Astrocyte (in vitro differentiated cells and primary cell): ENCODE data around the gene MATN1. TPM values are rescaled to one million over a fixed set of nuclear protein-coding genes. Genes with fewer than 3 reads are reported as not detected.

Experiments used
- DNase-seq: peaks from one replicate; pipeline ENCODE4 v3.0.0-alpha.2; 2010; ENCODE audit warnings: low read depth
- FAIRE-seq: peaks from 2 replicates; lab custom pipeline; 2011; peaks lifted over from hg19 to GRCh38; lab: Jason Lieb, UNC
- H2AFZ ChIP-seq: 2 replicates; pipeline ENCODE4 v1.6.0; 2012; ENCODE audit warnings: low read depth, low read length, inconsistent platforms
- H3K27ac ChIP-seq: 2 replicates; pipeline ENCODE4 v1.5.1; 2011; ENCODE audit warnings: low read depth, low read length, inconsistent platforms
- H3K27me3 ChIP-seq: 2 replicates; pipeline ENCODE4 v1.6.0; 2011; ENCODE audit warnings: low read length, inconsistent platforms; ENCODE audit not compliant: insufficient read depth
- H3K36me3 ChIP-seq: 2 replicates; pipeline ENCODE4 v1.5.1; 2011; ENCODE audit warnings: low read length, inconsistent platforms; ENCODE audit not compliant: insufficient read depth
- H3K4me1 ChIP-seq: 2 replicates; pipeline ENCODE4 v1.5.1; 2011; ENCODE audit warnings: low read length, inconsistent platforms; ENCODE audit not compliant: insufficient read depth
- H3K4me2 ChIP-seq: 2 replicates; pipeline ENCODE4 v1.6.0; 2012; ENCODE audit warnings: low read length, inconsistent platforms
- H3K4me3 ChIP-seq: 2 replicates; pipeline ENCODE4 v1.5.1; 2011; ENCODE audit warnings: low read depth, mild to moderate bottlenecking, low read length, inconsistent platforms; ENCODE audit not compliant: insufficient read depth
- H3K79me2 ChIP-seq: 2 replicates; pipeline ENCODE4 v1.6.0; 2012; ENCODE audit warnings: mild to moderate bottlenecking, low read length, inconsistent platforms; ENCODE audit not compliant: insufficient read depth
- H3K9ac ChIP-seq: 2 replicates; pipeline ENCODE4 v1.6.0; 2012; ENCODE audit warnings: mild to moderate bottlenecking, low read length, inconsistent platforms
- H3K9me3 ChIP-seq: 2 replicates; pipeline ENCODE4 v1.5.1; 2012; ENCODE audit warnings: low read depth, mild to moderate bottlenecking, low read length, inconsistent platforms; ENCODE audit not compliant: insufficient read depth
- H4K20me1 ChIP-seq: 2 replicates; pipeline ENCODE4 v1.6.0; 2012; ENCODE audit warnings: low read length, inconsistent platforms; ENCODE audit not compliant: insufficient read depth
- H3K27ac Mint-ChIP-seq: one replicate; pipeline ENCODE4 v1.8.0; 2021; ENCODE audit warnings: mild to moderate bottlenecking, mixed read lengths; ENCODE audit not compliant: unreplicated experiment
- H3K27me3 Mint-ChIP-seq: one replicate; pipeline ENCODE4 v1.8.0; 2021; ENCODE audit warnings: low read depth, mixed read lengths; ENCODE audit not compliant: unreplicated experiment
- H3K36me3 Mint-ChIP-seq: one replicate; pipeline ENCODE4 v1.8.0; 2021; ENCODE audit warnings: low read depth, mixed read lengths; ENCODE audit not compliant: unreplicated experiment
- H3K4me1 Mint-ChIP-seq: one replicate; pipeline ENCODE4 v1.8.0; 2021; ENCODE audit warnings: low read depth, mixed read lengths; ENCODE audit not compliant: unreplicated experiment
- H3K4me3 Mint-ChIP-seq: one replicate; pipeline ENCODE4 v1.8.0; 2021; ENCODE audit warnings: mild to moderate bottlenecking, moderate library complexity, mixed read lengths; ENCODE audit not compliant: unreplicated experiment
- H3K9me3 Mint-ChIP-seq: one replicate; pipeline ENCODE4 v1.8.0; 2021; ENCODE audit warnings: mild to moderate bottlenecking, mixed read lengths; ENCODE audit not compliant: unreplicated experiment
- EZH2 ChIP-seq: IDR thresholded peaks from 2 replicates; pipeline ENCODE4 v1.6.1; 2012; ENCODE audit warnings: mild to moderate bottlenecking, low read length, inconsistent platforms; ENCODE audit not compliant: insufficient read depth
- total RNA-seq: library from RNA; stranded (reverse); gene quantifications from 2 replicates; pipeline ENCODE4 v1.2.1, GENCODE V29; 2021
- TF ChIP-seq, protein P1 (sequence below): IDR thresholded peaks from 2 replicates; pipeline ENCODE4 v1.5.1; 2011; ENCODE audit warnings: low read depth, mild to moderate bottlenecking, inconsistent platforms, low read length, moderate library complexity; ENCODE audit not compliant: insufficient read depth

The MATN1 gene
- total RNA-seq, 1 donor from 2014 or later = 0.32 TPM

DNA sequence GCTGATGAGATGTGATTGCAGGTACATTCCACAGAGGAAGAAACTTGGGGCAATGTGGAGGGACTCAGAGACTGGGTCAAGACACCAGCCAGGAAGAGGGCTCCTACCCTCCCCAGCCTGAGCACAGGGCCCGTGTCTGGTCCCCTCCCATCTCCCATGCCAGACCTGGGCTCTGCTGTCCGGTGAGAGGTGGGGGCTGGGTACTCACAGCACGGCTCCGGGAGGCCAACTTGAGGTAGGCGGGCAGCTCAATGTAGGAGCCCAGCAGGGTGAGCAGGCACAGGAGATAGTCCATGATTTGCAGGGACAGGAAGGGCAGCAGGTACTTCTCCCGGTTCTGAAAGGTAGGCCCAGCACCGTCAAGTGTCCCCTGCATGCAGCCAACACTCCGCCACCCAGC lies 16.2 kb upstream of the MATN1 start:
- Histone ChIP-seq H3K27me3 (peaks cover 9% of the 10 kb centered on the region), H3K9me3 (no peaks in the 10 kb centered on the region), H3K79me2 (no peaks in the 10 kb centered on the region), H3K36me3 (no peaks in the 10 kb centered on the region), H3K4me2 (no peak overlapping the region), H2AFZ (no peak overlapping the region), H4K20me1 (no peaks in the 10 kb centered on the region), H3K4me3 (no peak overlapping the region), H3K4me1 (peaks cover 9% of the 10 kb centered on the region), H3K9ac (no peak overlapping the region), H3K27ac (no peak overlapping the region)
- H3K36me3 Mint-ChIP-seq = peaks cover 2% of the 10 kb centered on the region
- no peak for DNase-seq
- peaks cover 28% of the 10 kb centered on the region for H3K27me3 Mint-ChIP-seq
- H3K4me3 Mint-ChIP-seq = no peak overlapping the region
- no peak for FAIRE-seq
- TF ChIP-seq, protein P1, sequence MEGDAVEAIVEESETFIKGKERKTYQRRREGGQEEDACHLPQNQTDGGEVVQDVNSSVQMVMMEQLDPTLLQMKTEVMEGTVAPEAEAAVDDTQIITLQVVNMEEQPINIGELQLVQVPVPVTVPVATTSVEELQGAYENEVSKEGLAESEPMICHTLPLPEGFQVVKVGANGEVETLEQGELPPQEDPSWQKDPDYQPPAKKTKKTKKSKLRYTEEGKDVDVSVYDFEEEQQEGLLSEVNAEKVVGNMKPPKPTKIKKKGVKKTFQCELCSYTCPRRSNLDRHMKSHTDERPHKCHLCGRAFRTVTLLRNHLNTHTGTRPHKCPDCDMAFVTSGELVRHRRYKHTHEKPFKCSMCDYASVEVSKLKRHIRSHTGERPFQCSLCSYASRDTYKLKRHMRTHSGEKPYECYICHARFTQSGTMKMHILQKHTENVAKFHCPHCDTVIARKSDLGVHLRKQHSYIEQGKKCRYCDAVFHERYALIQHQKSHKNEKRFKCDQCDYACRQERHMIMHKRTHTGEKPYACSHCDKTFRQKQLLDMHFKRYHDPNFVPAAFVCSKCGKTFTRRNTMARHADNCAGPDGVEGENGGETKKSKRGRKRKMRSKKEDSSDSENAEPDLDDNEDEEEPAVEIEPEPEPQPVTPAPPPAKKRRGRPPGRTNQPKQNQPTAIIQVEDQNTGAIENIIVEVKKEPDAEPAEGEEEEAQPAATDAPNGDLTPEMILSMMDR = no peak
- TF ChIP-seq EZH2 = no peak
- no peak overlapping the region for H3K27ac Mint-ChIP-seq
- H3K4me1 Mint-ChIP-seq = peaks cover 5% of the 10 kb centered on the region
- peaks cover 12% of the 10 kb centered on the region for H3K9me3 Mint-ChIP-seq

DNA sequence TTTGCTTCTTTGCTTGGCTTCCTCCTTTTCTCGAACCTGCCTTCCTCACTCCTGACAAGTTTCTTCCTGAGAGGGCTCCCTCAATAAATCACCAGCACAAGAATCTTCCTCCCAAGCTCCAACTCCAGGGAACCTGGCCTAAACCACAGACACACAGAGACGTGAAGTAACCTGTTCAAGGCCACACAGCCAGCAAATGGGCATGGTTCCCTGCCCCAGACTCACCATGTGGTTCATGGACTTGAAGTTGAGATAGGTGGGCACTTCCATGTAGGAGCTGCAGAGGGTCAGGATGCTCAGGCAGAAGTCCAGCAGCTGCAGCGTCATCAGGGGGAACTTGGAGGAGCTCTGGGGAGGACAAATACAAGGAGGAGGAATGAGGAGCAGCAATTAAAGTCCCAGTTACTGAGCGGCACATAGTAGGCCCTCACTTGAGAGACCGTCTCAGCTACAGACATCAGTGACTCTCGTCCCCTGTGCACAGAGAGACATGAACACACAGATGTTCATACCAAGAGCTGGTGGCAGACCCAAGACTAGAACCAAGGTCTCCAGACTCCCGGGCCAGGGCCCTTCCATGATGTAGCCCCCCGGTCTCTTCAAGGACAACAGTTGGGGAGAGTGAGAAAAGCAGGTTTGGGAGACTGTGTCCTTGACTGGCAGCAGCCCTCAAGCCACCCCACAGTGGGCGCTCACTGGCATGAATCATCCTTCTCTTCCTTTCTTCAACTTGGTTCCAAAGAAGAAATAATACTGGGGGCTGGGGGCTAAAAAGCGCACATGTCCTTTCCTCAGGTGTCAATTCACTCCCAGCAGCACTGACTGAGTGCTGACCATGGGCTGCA lies 15.6 kb upstream of the MATN1 start:
- Histone ChIP-seq H2AFZ (no peak overlapping the region), H3K4me1 (peaks cover 9% of the 10 kb centered on the region), H3K9me3 (no peaks in the 10 kb centered on the region), H3K79me2 (no peaks in the 10 kb centered on the region), H4K20me1 (no peaks in the 10 kb centered on the region), H3K27ac (no peak overlapping the region), H3K36me3 (no peaks in the 10 kb centered on the region), H3K4me2 (no peak overlapping the region), H3K27me3 (peaks cover 9% of the 10 kb centered on the region), H3K4me3 (no peak overlapping the region), H3K9ac (no peak overlapping the region)
- peaks cover 6% of the 10 kb centered on the region for H3K4me1 Mint-ChIP-seq
- H3K36me3 Mint-ChIP-seq = peaks cover 2% of the 10 kb centered on the region
- peaks cover 28% of the 10 kb centered on the region for H3K27me3 Mint-ChIP-seq
- FAIRE-seq (no peak), DNase-seq (no peak)
- no peak overlapping the region for H3K4me3 Mint-ChIP-seq
- H3K9me3 Mint-ChIP-seq = peaks cover 12% of the 10 kb centered on the region
- no peak for TF ChIP-seq EZH2
- TF ChIP-seq, protein P1 = no peak
- peak overlapping the region; percentile 10 for H3K27ac Mint-ChIP-seq

DNA sequence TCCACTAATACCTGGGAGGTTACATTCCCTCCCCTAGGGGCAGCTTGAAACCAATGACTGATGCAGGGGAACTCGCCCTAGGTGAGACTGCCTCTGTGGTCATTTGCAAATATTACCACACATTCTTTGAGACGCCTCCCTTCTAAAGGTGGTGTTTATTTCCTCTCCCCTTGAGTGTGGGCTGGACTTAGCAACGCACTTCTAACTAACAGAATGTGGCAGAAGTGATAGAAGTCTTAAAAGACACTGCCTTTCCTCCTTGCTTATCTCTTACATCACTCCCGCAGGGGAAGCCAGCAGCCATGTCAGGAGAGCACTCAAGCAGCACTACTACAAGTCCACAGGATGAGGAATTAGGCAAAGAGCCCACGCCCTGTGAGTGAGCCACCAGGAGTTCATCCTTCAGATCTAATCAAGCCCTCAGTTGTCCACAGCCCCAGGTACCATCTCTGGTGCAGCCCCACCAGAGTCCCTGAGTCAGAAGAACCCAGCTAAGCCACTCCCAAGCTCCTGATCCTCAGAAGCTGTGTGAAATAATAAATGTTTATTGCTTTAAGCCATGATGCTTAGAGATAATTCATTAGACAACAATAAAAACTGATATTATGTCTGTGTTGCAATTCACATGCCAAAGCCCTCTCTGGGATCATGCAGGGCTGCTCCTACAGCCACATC lies 14.8 kb upstream of the MATN1 start:
- Histone ChIP-seq H3K4me3 (no peak overlapping the region), H3K27me3 (peaks cover 9% of the 10 kb centered on the region), H3K9ac (no peak overlapping the region), H2AFZ (no peak overlapping the region), H3K36me3 (no peaks in the 10 kb centered on the region), H3K9me3 (no peaks in the 10 kb centered on the region), H3K4me1 (peaks cover 9% of the 10 kb centered on the region), H3K4me2 (no peak overlapping the region), H3K79me2 (no peaks in the 10 kb centered on the region), H4K20me1 (no peaks in the 10 kb centered on the region), H3K27ac (no peak overlapping the region)
- no peak for FAIRE-seq
- no peak for DNase-seq
- TF ChIP-seq, protein P1 = no peak
- no peak for TF ChIP-seq EZH2
- H3K4me1 Mint-ChIP-seq = peaks cover 9% of the 10 kb centered on the region
- H3K27me3 Mint-ChIP-seq = peaks cover 25% of the 10 kb centered on the region
- H3K4me3 Mint-ChIP-seq = no peak overlapping the region
- peaks cover 2% of the 10 kb centered on the region for H3K36me3 Mint-ChIP-seq
- no peak overlapping the region for H3K27ac Mint-ChIP-seq
- H3K9me3 Mint-ChIP-seq = peaks cover 10% of the 10 kb centered on the region
